ENCODE measurements around the gene TRAF3IP3.

The TRAF3IP3 gene

DNA sequence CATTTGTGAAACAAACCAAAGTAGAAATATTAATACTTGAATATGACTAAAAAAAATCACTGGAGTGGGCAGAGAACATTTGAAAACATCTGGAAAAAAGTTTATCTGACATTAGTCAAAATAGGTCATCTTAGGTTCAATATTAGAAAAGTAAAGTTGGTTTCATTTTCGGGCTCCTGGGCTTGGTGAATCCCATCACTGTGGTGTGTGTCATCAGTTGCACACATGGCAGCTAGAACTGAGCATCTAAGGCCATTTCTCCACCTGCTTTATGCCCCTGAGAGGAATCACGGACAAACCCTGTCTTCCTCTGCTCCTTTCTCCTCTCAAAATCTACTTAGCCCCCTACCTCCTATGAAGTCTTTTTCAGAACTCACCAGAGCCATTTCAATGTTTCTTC is 45.8 kb upstream of the TRAF3IP3 start:
- H3K23ac ChIP-seq (ENCODE audit: low read length in 2 of 2) = no peak overlapping the region
- H3K36me3 ChIP-seq (ENCODE audit: control insufficient read depth in 1 of 2, insufficient read depth in 2 of 2, low read depth in 1 of 2, low read length in 2 of 2) = peaks cover 0 to 27% of the 10 kb centered on the region in 2 experiments
- no peak overlapping the region for H3K27ac ChIP-seq (ENCODE audit: low read length, poor library complexity, severe bottlenecking)
- H2BK5ac ChIP-seq (ENCODE audit: low read depth, low read length, poor library complexity, severe bottlenecking) = no peak overlapping the region
- H2AFZ ChIP-seq (ENCODE audit: low read depth, low read length) = no peak overlapping the region
- H3K18ac ChIP-seq (ENCODE audit: low read depth in 1 of 2, low read length in 2 of 2) = no peak overlapping the region
- H3K9ac ChIP-seq (ENCODE audit: low read length) = no peak overlapping the region
- no peaks in the 10 kb centered on the region for H3K4me1 ChIP-seq (ENCODE audit: control insufficient read depth, insufficient read depth, low read depth, low read length)
- no peak overlapping the region for H3K4me2 ChIP-seq (ENCODE audit: low read length, poor library complexity, severe bottlenecking)
- no peak for DNase-seq
- H2BK120ac ChIP-seq (ENCODE audit: low read depth, low read length) = no peak overlapping the region
- H2AK5ac ChIP-seq (ENCODE audit: low read length, severe bottlenecking) = no peak overlapping the region
- no peak overlapping the region for H3K4me3 ChIP-seq (ENCODE audit: insufficient read depth in 1 of 2, low read depth in 1 of 2, low read length in 2 of 2)
- H3K4ac ChIP-seq (ENCODE audit: low read depth in 1 of 2, low read length in 2 of 2) = no peak overlapping the region
- 68% methylated on average over 2 of the region's 2 CpGs for WGBS
- H3K27me3 ChIP-seq (ENCODE audit: control insufficient read depth in 1 of 2, insufficient read depth in 1 of 2, low read length in 2 of 2) = peaks cover 0 to 20% of the 10 kb centered on the region in 2 experiments
- H4K8ac ChIP-seq (ENCODE audit: low read length) = no peak overlapping the region
- no peaks in the 10 kb centered on the region for H3K9me3 ChIP-seq (ENCODE audit: control insufficient read depth, low read length)
- no peaks in the 10 kb centered on the region for H3K79me1 ChIP-seq (replicated peaks; ENCODE audit: low read length, poor library complexity, severe bottlenecking)
- no peak overlapping the region for H2BK12ac ChIP-seq (ENCODE audit: low read length in 2 of 2)
- no peak overlapping the region for H4K91ac ChIP-seq (ENCODE audit: low read length)
- H3K14ac ChIP-seq (ENCODE audit: low read length in 2 of 2) = no peak overlapping the region
- H2BK15ac ChIP-seq (ENCODE audit: low read depth, poor library complexity, severe bottlenecking) = no peak overlapping the region

DNA sequence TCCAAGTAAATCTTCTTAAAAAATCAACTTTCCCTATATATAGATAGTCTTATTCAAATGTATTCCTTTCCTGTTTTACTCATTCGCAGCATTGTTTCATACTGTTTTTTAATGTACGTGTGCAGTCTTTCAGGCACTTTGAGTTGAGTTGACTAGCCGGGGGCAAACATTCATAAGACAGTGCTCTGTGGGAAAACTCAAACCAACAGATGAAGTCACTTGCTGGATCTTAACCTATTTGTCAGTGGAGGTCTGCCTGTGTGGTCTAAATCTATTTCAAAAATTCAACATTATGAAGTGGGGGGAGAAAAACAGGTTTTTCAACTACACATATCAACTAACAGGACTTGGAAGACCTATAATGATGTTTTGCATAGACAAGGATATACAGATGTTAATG is 45.0 kb upstream of the TRAF3IP3 start:
- H2BK5ac ChIP-seq (ENCODE audit: low read depth, low read length, poor library complexity, severe bottlenecking) = no peak overlapping the region
- H3K4me3 ChIP-seq (ENCODE audit: insufficient read depth in 1 of 2, low read depth in 1 of 2, low read length in 2 of 2) = no peak overlapping the region
- no peak overlapping the region for H2BK15ac ChIP-seq (ENCODE audit: low read depth, poor library complexity, severe bottlenecking)
- H2AK5ac ChIP-seq (ENCODE audit: low read length, severe bottlenecking) = no peak overlapping the region
- no peak overlapping the region for H2BK120ac ChIP-seq (ENCODE audit: low read depth, low read length)
- H3K14ac ChIP-seq (ENCODE audit: low read length in 2 of 2) = no peak overlapping the region
- no peak for DNase-seq
- no peak overlapping the region for H3K27ac ChIP-seq (ENCODE audit: low read length, poor library complexity, severe bottlenecking)
- no peaks in the 10 kb centered on the region for H3K79me1 ChIP-seq (replicated peaks; ENCODE audit: low read length, poor library complexity, severe bottlenecking)
- H3K9ac ChIP-seq (ENCODE audit: low read length) = no peak overlapping the region
- no peak overlapping the region for H2AFZ ChIP-seq (ENCODE audit: low read depth, low read length)
- H3K36me3 ChIP-seq (ENCODE audit: control insufficient read depth in 1 of 2, insufficient read depth in 2 of 2, low read depth in 1 of 2, low read length in 2 of 2) = peaks cover 0 to 27% of the 10 kb centered on the region in 2 experiments
- 96% methylated on average over 3 of the region's 3 CpGs for WGBS
- no peaks in the 10 kb centered on the region for H3K9me3 ChIP-seq (ENCODE audit: control insufficient read depth, low read length)
- no peak overlapping the region for H4K91ac ChIP-seq (ENCODE audit: low read length)
- no peak overlapping the region for H3K23ac ChIP-seq (ENCODE audit: low read length in 2 of 2)
- no peak overlapping the region for H3K18ac ChIP-seq (ENCODE audit: low read depth in 1 of 2, low read length in 2 of 2)
- no peak overlapping the region for H4K8ac ChIP-seq (ENCODE audit: low read length)
- H3K4me1 ChIP-seq (ENCODE audit: control insufficient read depth, insufficient read depth, low read depth, low read length) = no peaks in the 10 kb centered on the region
- no peak overlapping the region for H2BK12ac ChIP-seq (ENCODE audit: low read length in 2 of 2)
- H3K27me3 ChIP-seq (ENCODE audit: control insufficient read depth in 1 of 2, insufficient read depth in 1 of 2, low read length in 2 of 2) = peaks cover 0 to 15% of the 10 kb centered on the region in 2 experiments
- H3K4ac ChIP-seq (ENCODE audit: low read depth in 1 of 2, low read length in 2 of 2) = no peak overlapping the region
- no peak overlapping the region for H3K4me2 ChIP-seq (ENCODE audit: low read length, poor library complexity, severe bottlenecking)

DNA sequence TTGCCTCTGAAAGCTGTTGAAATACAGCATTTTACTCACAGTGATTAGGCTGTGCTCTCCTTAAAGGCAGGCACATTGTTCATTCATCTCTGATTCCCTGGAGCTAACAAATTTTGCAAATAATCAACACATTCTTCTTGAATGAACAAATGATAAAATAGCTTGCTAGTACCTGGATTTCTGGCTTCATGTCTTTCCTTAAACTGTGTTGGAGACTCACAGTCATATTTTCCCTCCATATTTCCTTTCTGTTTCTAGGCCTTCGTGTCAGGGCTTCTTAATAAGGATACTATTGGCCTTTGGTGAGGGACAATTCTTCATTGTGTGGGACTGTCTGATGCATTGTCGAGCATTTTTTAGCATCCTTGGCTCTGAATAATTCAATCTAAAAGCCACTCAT is 41.5 kb upstream of the TRAF3IP3 start:
- Histone ChIP-seq H3K27ac (ENCODE audit: low read length, poor library complexity, severe bottlenecking) (no peak overlapping the region), H2BK12ac (ENCODE audit: low read length in 2 of 2) (no peak overlapping the region), H3K4ac (ENCODE audit: low read depth in 1 of 2, low read length in 2 of 2) (no peak overlapping the region), H4K91ac (ENCODE audit: low read length) (no peak overlapping the region), H3K14ac (ENCODE audit: low read length in 2 of 2) (no peak overlapping the region), H3K4me1 (ENCODE audit: control insufficient read depth, insufficient read depth, low read depth, low read length) (no peaks in the 10 kb centered on the region), H2AFZ (ENCODE audit: low read depth, low read length) (no peak overlapping the region), H3K18ac (ENCODE audit: low read depth in 1 of 2, low read length in 2 of 2) (no peak overlapping the region), H3K9me3 (ENCODE audit: control insufficient read depth, low read length) (no peaks in the 10 kb centered on the region), H3K4me3 (ENCODE audit: insufficient read depth in 1 of 2, low read depth in 1 of 2, low read length in 2 of 2) (no peak overlapping the region), H2BK5ac (ENCODE audit: low read depth, low read length, poor library complexity, severe bottlenecking) (no peak overlapping the region), H2AK5ac (ENCODE audit: low read length, severe bottlenecking) (no peak overlapping the region), H3K9ac (ENCODE audit: low read length) (no peak overlapping the region), H3K23ac (ENCODE audit: low read length in 2 of 2) (no peak overlapping the region), H2BK120ac (ENCODE audit: low read depth, low read length) (no peak overlapping the region), H3K4me2 (ENCODE audit: low read length, poor library complexity, severe bottlenecking) (no peak overlapping the region), H3K36me3 (ENCODE audit: control insufficient read depth in 1 of 2, insufficient read depth in 2 of 2, low read depth in 1 of 2, low read length in 2 of 2) (peaks cover 0 to under 1% of the 10 kb centered on the region in 2 experiments), H2BK15ac (ENCODE audit: low read depth, poor library complexity, severe bottlenecking) (no peak overlapping the region), H3K27me3 (ENCODE audit: control insufficient read depth in 1 of 2, insufficient read depth in 1 of 2, low read length in 2 of 2) (peaks cover 0 to 3% of the 10 kb centered on the region in 2 experiments), H3K79me1 (replicated peaks; ENCODE audit: low read length, poor library complexity, severe bottlenecking) (no peaks in the 10 kb centered on the region), H4K8ac (ENCODE audit: low read length) (no peak overlapping the region)
- no peak for DNase-seq
- WGBS = 65% methylated on average over 2 of the region's 2 CpGs

DNA sequence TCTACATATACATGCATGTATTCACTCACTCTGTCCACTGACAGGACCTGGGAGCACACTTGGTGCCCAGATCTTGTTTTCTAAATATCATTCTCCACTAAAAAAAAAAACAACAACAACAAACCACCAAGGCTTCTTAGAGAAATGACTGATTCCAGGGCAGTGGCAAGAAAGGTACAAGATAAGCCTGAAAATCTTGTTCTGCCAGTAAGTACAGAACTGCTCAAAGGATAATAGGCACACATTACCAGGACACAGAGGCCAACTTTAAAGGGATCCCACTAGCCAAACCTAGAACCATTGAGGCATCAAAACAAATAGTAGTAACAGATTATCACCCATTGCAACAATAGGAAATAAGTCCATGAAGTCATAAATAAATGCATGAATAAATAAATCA is 40.5 kb upstream of the TRAF3IP3 start:
- Histone ChIP-seq H2AFZ (ENCODE audit: low read depth, low read length) (no peak overlapping the region), H3K4me3 (ENCODE audit: insufficient read depth in 1 of 2, low read depth in 1 of 2, low read length in 2 of 2) (no peak overlapping the region), H3K4me2 (ENCODE audit: low read length, poor library complexity, severe bottlenecking) (no peak overlapping the region), H2BK15ac (ENCODE audit: low read depth, poor library complexity, severe bottlenecking) (no peak overlapping the region), H3K36me3 (ENCODE audit: control insufficient read depth in 1 of 2, insufficient read depth in 2 of 2, low read depth in 1 of 2, low read length in 2 of 2) (no peaks in the 10 kb centered on the region), H3K14ac (ENCODE audit: low read length in 2 of 2) (no peak overlapping the region), H3K23ac (ENCODE audit: low read length in 2 of 2) (no peak overlapping the region), H3K79me1 (replicated peaks; ENCODE audit: low read length, poor library complexity, severe bottlenecking) (no peaks in the 10 kb centered on the region), H4K91ac (ENCODE audit: low read length) (no peak overlapping the region), H3K4ac (ENCODE audit: low read depth in 1 of 2, low read length in 2 of 2) (no peak overlapping the region), H3K4me1 (ENCODE audit: control insufficient read depth, insufficient read depth, low read depth, low read length) (no peaks in the 10 kb centered on the region), H2BK120ac (ENCODE audit: low read depth, low read length) (no peak overlapping the region), H2BK12ac (ENCODE audit: low read length in 2 of 2) (no peak overlapping the region), H3K9me3 (ENCODE audit: control insufficient read depth, low read length) (no peaks in the 10 kb centered on the region), H3K9ac (ENCODE audit: low read length) (no peak overlapping the region), H3K27me3 (ENCODE audit: control insufficient read depth in 1 of 2, insufficient read depth in 1 of 2, low read length in 2 of 2) (no peaks in the 10 kb centered on the region), H2AK5ac (ENCODE audit: low read length, severe bottlenecking) (no peak overlapping the region), H3K27ac (ENCODE audit: low read length, poor library complexity, severe bottlenecking) (no peak overlapping the region), H3K18ac (ENCODE audit: low read depth in 1 of 2, low read length in 2 of 2) (no peak overlapping the region), H4K8ac (ENCODE audit: low read length) (no peak overlapping the region), H2BK5ac (ENCODE audit: low read depth, low read length, poor library complexity, severe bottlenecking) (no peak overlapping the region)
- no peak for DNase-seq

Measured in mesenchymal stem cell (in vitro differentiated cells and primary cell).